HEK293 (cell line): ENCODE data around the gene WWC1.

ENCODE experiments used
- CTCF ChIA-PET: fragments of 350-600 bp; formaldehyde crosslinking; extraction: SDS; loops from one replicate; lab custom pipeline; 2021; ENCODE audit warnings: antibody characterized with exemption; lab: Yijun Ruan, JAX
- POLR2A ChIA-PET: fragments of 300-600 bp; formaldehyde crosslinking; extraction: SDS; loops from one replicate; lab custom pipeline; 2020; ENCODE audit warnings: antibody characterized with exemption, inconsistent platforms; lab: Yijun Ruan, JAX
- H3K27ac ChIP-seq: fragments of 200-500 bp; sonication (Bioruptor generic); 2 replicates; pipeline ENCODE4 v1.5.1; 2014; ENCODE audit warnings: low read depth, low read length, control low read depth, inconsistent platforms; ENCODE audit errors: extremely low read depth
- H3K36me3 ChIP-seq, 2 experiments: fragments of 200-500 bp in 1 of 2; sonication (Bioruptor generic) in 1 of 2; 1 replicate in 1 of 2; 2 replicates in 1 of 2; pipeline ENCODE4 v1.5.1; 2014 to 2017; ENCODE audit warnings: inconsistent platforms in 2 of 2, low read length in 2 of 2; ENCODE audit not compliant: control insufficient read depth in 2 of 2, insufficient read depth in 1 of 2
- H3K4me1 ChIP-seq: fragments of 200-500 bp; sonication (Bioruptor generic); 2 replicates; pipeline ENCODE4 v1.5.1; 2014; ENCODE audit warnings: mild to moderate bottlenecking, low read length, inconsistent platforms; ENCODE audit not compliant: control insufficient read depth, insufficient read depth
- H3K4me3 ChIP-seq: 2 replicates; pipeline ENCODE4 v1.5.1; 2011; ENCODE audit warnings: low read depth, mild to moderate bottlenecking, control low read depth, low read length, moderate library complexity
- H3K9me3 ChIP-seq: fragments of 200-500 bp; sonication (Bioruptor generic); 2 replicates; pipeline ENCODE4 v1.5.1; 2014; ENCODE audit warnings: low read depth, low read length, inconsistent platforms; ENCODE audit not compliant: control insufficient read depth, insufficient read depth
- MYNN ChIP-seq: fragments of 450-650 bp; formaldehyde crosslinking; IDR thresholded peaks from 2 replicates; pipeline ENCODE4 v1.5.1; 2016; ENCODE audit warnings: missing biosample characterization, missing genetic modification characterization, borderline replicate concordance
- YY1 ChIP-seq: fragments of 450-650 bp; formaldehyde crosslinking; IDR thresholded peaks from 2 replicates; pipeline ENCODE4 v1.5.1; 2018; ENCODE audit warnings: missing biosample characterization, missing genetic modification characterization
- YY2 ChIP-seq: fragments of 450-650 bp; formaldehyde crosslinking; IDR thresholded peaks from 2 replicates; pipeline ENCODE4 v1.5.1; 2016; ENCODE audit warnings: missing biosample characterization, missing genetic modification characterization
- ZBTB20 ChIP-seq: fragments of 450-650 bp; formaldehyde crosslinking; IDR thresholded peaks from 2 replicates; pipeline ENCODE4 v1.5.1; 2016; ENCODE audit warnings: missing biosample characterization, missing genetic modification characterization
- ZNF121 ChIP-seq: fragments of 450-650 bp; formaldehyde crosslinking; IDR thresholded peaks from 2 replicates; pipeline ENCODE4 v1.5.1; 2016; ENCODE audit warnings: missing biosample characterization, missing genetic modification characterization
- ZNF140 ChIP-seq: fragments of 450-650 bp; formaldehyde crosslinking; IDR thresholded peaks from 2 replicates; pipeline ENCODE4 v1.5.1; 2016; ENCODE audit warnings: missing biosample characterization, missing genetic modification characterization
- ZNF19 ChIP-seq: fragments of 450-650 bp; formaldehyde crosslinking; IDR thresholded peaks from 2 replicates; pipeline ENCODE4; 2016; ENCODE audit warnings: missing biosample characterization, missing genetic modification characterization, low read depth
- ZNF274 ChIP-seq, 2 experiments: fragments of 200-500 bp in 1 of 2; fragments of 450-650 bp in 1 of 2; sonication (Bioruptor generic) in 1 of 2; formaldehyde crosslinking in 1 of 2; IDR thresholded peaks; 2 replicates each; pipeline versions ENCODE4 v1.5.1 to v1.6.1; 2014 to 2016; ENCODE audit warnings: borderline replicate concordance in 1 of 2, inconsistent platforms in 1 of 2, low read length in 1 of 2, missing biosample characterization in 1 of 2, missing genetic modification characterization in 1 of 2
- ZNF37A ChIP-seq: fragments of 450-650 bp; IDR thresholded peaks from 2 replicates; pipeline ENCODE4 v1.5.1; 2018; ENCODE audit warnings: missing biosample characterization, missing genetic modification characterization
- ZNF571 ChIP-seq: fragments of 450-650 bp; formaldehyde crosslinking; IDR thresholded peaks from 2 replicates; pipeline ENCODE4 v1.5.0; 2017; ENCODE audit warnings: missing biosample characterization, missing genetic modification characterization
- ZNF629 ChIP-seq: fragments of 450-650 bp; formaldehyde crosslinking; IDR thresholded peaks from 2 replicates; pipeline ENCODE4 v1.5.1; 2017; ENCODE audit warnings: missing biosample characterization, missing genetic modification characterization
- ZNF664 ChIP-seq: fragments of 450-650 bp; formaldehyde crosslinking; IDR thresholded peaks from 2 replicates; pipeline ENCODE4 v1.5.1; 2016; ENCODE audit warnings: missing biosample characterization, missing genetic modification characterization
- ZNF837 ChIP-seq: fragments of 450-650 bp; formaldehyde crosslinking; IDR thresholded peaks from 2 replicates; pipeline ENCODE4 v1.5.1; 2016; ENCODE audit warnings: missing biosample characterization, missing genetic modification characterization
- ZSCAN30 ChIP-seq: fragments of 450-650 bp; IDR thresholded peaks from 2 replicates; pipeline ENCODE4 v1.5.1; 2018; ENCODE audit warnings: missing biosample characterization, mild to moderate bottlenecking, missing genetic modification characterization, moderate library complexity
- TF ChIP-seq, protein P1 (sequence below): fragments of 450-650 bp; formaldehyde crosslinking; IDR thresholded peaks from 2 replicates; pipeline ENCODE4 v1.5.1; 2016; ENCODE audit warnings: missing biosample characterization, missing genetic modification characterization
- TF ChIP-seq, protein P2 (sequence below): fragments of 450-650 bp; formaldehyde crosslinking; IDR thresholded peaks from 2 replicates; pipeline ENCODE4 v1.5.1; 2016; ENCODE audit warnings: missing biosample characterization, missing genetic modification characterization
- TF ChIP-seq, protein P3 (sequence below): fragments of 450-650 bp; formaldehyde crosslinking; IDR thresholded peaks from 2 replicates; pipeline ENCODE4 v1.5.1; 2016; ENCODE audit warnings: missing biosample characterization, missing genetic modification characterization
- TF ChIP-seq, protein P4 (sequence below): fragments of 450-650 bp; formaldehyde crosslinking; IDR thresholded peaks from 2 replicates; pipeline ENCODE4 v1.5.1; 2016; ENCODE audit warnings: missing biosample characterization, missing genetic modification characterization
- TF ChIP-seq, protein P5 (sequence below): fragments of 450-650 bp; formaldehyde crosslinking; IDR thresholded peaks from 2 replicates; pipeline ENCODE4 v1.5.1; 2016; ENCODE audit warnings: missing biosample characterization, missing genetic modification characterization
- TF ChIP-seq, protein P6 (sequence below): fragments of 450-650 bp; IDR thresholded peaks from 2 replicates; pipeline ENCODE4 v1.5.1; 2018; ENCODE audit warnings: missing biosample characterization, missing genetic modification characterization
- TF ChIP-seq, protein P7 (sequence below): fragments of 450-650 bp; formaldehyde crosslinking; IDR thresholded peaks from 2 replicates; pipeline ENCODE4 v1.5.1; 2016; ENCODE audit warnings: missing biosample characterization, missing genetic modification characterization
- TF ChIP-seq, protein P8 (sequence below): fragments of 450-650 bp; formaldehyde crosslinking; IDR thresholded peaks from 2 replicates; pipeline ENCODE4 v1.5.1; 2016; ENCODE audit warnings: missing biosample characterization, missing genetic modification characterization

Gene WWC1

DNA sequence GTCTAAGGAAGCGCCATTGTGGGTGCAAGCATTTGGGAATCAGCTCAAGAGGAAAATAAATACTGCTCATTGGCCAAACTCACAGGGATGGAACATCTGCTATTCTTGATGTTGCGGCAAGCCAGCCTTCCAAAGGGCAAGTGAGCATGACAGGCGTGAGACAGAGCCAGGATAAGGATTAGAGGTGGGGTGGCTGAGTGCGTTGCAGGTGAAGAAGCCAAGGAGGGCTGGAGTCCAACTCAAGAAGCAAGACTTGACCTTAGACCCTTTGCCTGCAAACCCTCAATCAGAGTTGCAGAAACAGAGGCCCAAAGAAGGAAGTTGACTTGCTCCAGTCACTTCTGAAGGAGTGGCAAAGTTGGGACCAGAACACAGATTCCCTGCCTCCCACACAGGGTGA lies 79.4 kb downstream of the WWC1 start (continued):
- TF ChIP-seq, protein P1, sequence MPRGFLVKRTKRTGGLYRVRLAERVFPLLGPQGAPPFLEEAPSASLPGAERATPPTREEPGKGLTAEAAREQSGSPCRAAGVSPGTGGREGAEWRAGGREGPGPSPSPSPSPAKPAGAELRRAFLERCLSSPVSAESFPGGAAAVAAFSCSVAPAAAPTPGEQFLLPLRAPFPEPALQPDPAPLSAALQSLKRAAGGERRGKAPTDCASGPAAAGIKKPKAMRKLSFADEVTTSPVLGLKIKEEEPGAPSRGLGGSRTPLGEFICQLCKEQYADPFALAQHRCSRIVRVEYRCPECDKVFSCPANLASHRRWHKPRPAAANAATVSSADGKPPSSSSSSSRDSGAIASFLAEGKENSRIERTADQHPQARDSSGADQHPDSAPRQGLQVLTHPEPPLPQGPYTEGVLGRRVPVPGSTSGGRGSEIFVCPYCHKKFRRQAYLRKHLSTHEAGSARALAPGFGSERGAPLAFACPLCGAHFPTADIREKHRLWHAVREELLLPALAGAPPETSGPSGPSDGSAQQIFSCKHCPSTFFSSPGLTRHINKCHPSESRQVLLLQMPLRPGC (tag by site-specific recombination): no peak
- TF ChIP-seq ZNF274 (IDR thresholded peaks at IDR 0.05; ENCODE audit: low read length) (no peak), ZNF274 (tag by site-specific recombination; IDR thresholded peaks at IDR 0.05; ENCODE audit: borderline replicate concordance) (no peak), ZNF19 (tag by site-specific recombination) (no peak), ZSCAN30 (tag by site-specific recombination) (no peak), ZNF121 (no peak), YY2 (tag by site-specific recombination) (no peak)
- TF ChIP-seq, protein P2, sequence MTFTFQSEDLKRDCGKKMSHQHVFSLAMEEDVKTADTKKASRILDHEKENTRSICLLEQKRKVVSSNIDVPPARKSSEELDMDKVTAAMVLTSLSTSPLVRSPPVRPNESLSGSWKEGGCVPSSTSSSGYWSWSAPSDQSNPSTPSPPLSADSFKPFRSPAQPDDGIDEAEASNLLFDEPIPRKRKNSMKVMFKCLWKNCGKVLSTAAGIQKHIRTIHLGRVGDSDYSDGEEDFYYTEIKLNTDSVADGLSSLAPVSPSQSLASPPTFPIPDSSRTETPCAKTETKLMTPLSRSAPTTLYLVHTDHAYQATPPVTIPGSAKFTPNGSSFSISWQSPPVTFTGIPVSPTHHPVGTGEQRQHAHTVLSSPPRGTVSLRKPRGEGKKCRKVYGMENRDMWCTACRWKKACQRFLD: no peak
- TF ChIP-seq, protein P3, sequence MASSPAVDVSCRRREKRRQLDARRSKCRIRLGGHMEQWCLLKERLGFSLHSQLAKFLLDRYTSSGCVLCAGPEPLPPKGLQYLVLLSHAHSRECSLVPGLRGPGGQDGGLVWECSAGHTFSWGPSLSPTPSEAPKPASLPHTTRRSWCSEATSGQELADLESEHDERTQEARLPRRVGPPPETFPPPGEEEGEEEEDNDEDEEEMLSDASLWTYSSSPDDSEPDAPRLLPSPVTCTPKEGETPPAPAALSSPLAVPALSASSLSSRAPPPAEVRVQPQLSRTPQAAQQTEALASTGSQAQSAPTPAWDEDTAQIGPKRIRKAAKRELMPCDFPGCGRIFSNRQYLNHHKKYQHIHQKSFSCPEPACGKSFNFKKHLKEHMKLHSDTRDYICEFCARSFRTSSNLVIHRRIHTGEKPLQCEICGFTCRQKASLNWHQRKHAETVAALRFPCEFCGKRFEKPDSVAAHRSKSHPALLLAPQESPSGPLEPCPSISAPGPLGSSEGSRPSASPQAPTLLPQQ (tag by site-specific recombination): no peak

DNA sequence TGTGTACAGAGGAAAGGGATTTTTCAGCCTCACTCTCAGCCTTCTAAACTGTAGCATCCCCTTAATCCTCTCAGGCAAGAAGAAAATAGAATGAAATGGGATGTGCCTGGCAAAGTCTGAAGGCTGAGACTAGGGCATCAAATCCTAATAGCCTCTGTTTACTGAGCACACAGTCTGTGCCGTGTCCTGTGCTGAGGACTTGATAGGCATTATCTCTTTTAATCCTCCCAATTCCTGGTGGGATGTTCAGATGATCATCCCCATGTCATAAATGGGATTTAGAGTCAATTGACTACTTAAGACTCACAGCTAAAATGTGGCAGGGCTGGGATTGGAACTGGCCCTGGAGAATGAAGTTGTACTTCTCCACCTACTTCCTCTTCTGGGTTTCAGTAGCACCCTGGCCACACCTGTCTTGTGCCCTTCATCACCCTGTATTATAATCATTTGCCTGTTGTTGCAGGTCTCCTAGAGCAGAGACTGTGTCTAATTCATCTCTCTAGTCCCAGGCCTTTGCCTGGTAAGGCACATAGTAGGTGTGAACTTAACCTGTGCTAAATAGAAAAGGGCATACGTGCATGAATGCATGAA lies 81.0 kb downstream of the WWC1 start:
- POLR2A ChIA-PET: no interaction called here
- TF ChIP-seq ZBTB20 (tag by site-specific recombination): no peak
- TF ChIP-seq, protein P4, sequence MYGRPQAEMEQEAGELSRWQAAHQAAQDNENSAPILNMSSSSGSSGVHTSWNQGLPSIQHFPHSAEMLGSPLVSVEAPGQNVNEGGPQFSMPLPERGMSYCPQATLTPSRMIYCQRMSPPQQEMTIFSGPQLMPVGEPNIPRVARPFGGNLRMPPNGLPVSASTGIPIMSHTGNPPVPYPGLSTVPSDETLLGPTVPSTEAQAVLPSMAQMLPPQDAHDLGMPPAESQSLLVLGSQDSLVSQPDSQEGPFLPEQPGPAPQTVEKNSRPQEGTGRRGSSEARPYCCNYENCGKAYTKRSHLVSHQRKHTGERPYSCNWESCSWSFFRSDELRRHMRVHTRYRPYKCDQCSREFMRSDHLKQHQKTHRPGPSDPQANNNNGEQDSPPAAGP (tag by site-specific recombination): no peak
- TF ChIP-seq ZNF837 (tag by site-specific recombination): no peak
- TF ChIP-seq YY1 (tag by site-specific recombination): no peak
- no peak for TF ChIP-seq ZNF629
- TF ChIP-seq, protein P5, sequence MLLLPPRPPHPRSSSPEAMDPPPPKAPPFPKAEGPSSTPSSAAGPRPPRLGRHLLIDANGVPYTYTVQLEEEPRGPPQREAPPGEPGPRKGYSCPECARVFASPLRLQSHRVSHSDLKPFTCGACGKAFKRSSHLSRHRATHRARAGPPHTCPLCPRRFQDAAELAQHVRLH: no peak
- no peak for TF ChIP-seq ZNF571
- TF ChIP-seq ZNF274 (IDR thresholded peaks at IDR 0.05; ENCODE audit: low read length): no peak
- TF ChIP-seq ZNF274 (tag by site-specific recombination; IDR thresholded peaks at IDR 0.05; ENCODE audit: borderline replicate concordance): no peak
- TF ChIP-seq, protein P6, sequence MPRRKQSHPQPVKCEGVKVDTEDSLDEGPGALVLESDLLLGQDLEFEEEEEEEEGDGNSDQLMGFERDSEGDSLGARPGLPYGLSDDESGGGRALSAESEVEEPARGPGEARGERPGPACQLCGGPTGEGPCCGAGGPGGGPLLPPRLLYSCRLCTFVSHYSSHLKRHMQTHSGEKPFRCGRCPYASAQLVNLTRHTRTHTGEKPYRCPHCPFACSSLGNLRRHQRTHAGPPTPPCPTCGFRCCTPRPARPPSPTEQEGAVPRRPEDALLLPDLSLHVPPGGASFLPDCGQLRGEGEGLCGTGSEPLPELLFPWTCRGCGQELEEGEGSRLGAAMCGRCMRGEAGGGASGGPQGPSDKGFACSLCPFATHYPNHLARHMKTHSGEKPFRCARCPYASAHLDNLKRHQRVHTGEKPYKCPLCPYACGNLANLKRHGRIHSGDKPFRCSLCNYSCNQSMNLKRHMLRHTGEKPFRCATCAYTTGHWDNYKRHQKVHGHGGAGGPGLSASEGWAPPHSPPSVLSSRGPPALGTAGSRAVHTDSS (tag by site-specific recombination): no peak
- TF ChIP-seq, protein P7, sequence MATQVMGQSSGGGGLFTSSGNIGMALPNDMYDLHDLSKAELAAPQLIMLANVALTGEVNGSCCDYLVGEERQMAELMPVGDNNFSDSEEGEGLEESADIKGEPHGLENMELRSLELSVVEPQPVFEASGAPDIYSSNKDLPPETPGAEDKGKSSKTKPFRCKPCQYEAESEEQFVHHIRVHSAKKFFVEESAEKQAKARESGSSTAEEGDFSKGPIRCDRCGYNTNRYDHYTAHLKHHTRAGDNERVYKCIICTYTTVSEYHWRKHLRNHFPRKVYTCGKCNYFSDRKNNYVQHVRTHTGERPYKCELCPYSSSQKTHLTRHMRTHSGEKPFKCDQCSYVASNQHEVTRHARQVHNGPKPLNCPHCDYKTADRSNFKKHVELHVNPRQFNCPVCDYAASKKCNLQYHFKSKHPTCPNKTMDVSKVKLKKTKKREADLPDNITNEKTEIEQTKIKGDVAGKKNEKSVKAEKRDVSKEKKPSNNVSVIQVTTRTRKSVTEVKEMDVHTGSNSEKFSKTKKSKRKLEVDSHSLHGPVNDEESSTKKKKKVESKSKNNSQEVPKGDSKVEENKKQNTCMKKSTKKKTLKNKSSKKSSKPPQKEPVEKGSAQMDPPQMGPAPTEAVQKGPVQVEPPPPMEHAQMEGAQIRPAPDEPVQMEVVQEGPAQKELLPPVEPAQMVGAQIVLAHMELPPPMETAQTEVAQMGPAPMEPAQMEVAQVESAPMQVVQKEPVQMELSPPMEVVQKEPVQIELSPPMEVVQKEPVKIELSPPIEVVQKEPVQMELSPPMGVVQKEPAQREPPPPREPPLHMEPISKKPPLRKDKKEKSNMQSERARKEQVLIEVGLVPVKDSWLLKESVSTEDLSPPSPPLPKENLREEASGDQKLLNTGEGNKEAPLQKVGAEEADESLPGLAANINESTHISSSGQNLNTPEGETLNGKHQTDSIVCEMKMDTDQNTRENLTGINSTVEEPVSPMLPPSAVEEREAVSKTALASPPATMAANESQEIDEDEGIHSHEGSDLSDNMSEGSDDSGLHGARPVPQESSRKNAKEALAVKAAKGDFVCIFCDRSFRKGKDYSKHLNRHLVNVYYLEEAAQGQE: no peak
- TF ChIP-seq ZNF664 (tag by site-specific recombination): no peak
- no peak for TF ChIP-seq MYNN (tag by site-specific recombination)
- no peak for TF ChIP-seq ZNF140
- TF ChIP-seq ZNF37A (tag by site-specific recombination): no peak
- TF ChIP-seq, protein P8, sequence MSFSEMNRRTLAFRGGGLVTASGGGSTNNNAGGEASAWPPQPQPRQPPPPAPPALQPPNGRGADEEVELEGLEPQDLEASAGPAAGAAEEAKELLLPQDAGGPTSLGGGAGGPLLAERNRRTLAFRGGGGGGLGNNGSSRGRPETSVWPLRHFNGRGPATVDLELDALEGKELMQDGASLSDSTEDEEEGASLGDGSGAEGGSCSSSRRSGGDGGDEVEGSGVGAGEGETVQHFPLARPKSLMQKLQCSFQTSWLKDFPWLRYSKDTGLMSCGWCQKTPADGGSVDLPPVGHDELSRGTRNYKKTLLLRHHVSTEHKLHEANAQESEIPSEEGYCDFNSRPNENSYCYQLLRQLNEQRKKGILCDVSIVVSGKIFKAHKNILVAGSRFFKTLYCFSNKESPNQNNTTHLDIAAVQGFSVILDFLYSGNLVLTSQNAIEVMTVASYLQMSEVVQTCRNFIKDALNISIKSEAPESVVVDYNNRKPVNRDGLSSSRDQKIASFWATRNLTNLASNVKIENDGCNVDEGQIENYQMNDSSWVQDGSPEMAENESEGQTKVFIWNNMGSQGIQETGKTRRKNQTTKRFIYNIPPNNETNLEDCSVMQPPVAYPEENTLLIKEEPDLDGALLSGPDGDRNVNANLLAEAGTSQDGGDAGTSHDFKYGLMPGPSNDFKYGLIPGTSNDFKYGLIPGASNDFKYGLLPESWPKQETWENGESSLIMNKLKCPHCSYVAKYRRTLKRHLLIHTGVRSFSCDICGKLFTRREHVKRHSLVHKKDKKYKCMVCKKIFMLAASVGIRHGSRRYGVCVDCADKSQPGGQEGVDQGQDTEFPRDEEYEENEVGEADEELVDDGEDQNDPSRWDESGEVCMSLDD (tag by site-specific recombination): no peak
- CTCF ChIA-PET: no interaction called here
- Histone ChIP-seq H3K4me3 (no peak overlapping the region), H3K27ac (no peak overlapping the region), H3K36me3 (no peaks in the 10 kb centered on the region), H3K4me1 (no peaks in the 10 kb centered on the region), H3K9me3 (no peaks in the 10 kb centered on the region)
